Stimulated activated CD4-positive, alpha-beta T cell treated with anti-CD3 and anti-CD28 coated beads, Interleukin-2, amount 100 ng/mL, for 4 hours (primary cell): ENCODE measurements around the gene WNT5A.
"Not testable (repeated sequence)": the region's sequence is repeated elsewhere in the genome, so short reads cannot be mapped to it uniquely, and the experiment has no call there.

ENCODE experiments used
- DNase-seq: peaks from one replicate; pipeline ENCODE4 v3.0.0-alpha.2; 2020; ENCODE audit warnings: low read depth

The WNT5A gene

DNA sequence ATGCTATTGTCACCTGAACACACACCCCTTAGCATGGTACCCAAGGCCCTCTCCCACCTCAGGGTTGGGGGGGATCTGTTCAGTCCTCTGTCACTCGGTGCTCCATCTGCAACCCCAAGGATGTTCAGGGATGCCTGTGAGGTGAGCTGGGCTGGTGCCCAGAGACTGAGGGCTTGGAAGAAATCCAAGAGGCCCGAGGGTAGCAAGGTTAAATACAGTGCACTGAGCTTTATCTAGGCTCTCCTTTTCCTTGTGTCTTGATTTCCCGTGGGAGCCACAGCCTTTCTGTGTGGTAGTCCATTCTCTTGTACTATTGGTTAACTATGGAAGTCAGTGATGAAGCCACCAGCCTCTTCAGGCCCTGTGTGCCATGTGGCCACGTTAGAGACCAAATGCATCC is 18.7 kb upstream of the WNT5A start:
- no peak for DNase-seq

DNA sequence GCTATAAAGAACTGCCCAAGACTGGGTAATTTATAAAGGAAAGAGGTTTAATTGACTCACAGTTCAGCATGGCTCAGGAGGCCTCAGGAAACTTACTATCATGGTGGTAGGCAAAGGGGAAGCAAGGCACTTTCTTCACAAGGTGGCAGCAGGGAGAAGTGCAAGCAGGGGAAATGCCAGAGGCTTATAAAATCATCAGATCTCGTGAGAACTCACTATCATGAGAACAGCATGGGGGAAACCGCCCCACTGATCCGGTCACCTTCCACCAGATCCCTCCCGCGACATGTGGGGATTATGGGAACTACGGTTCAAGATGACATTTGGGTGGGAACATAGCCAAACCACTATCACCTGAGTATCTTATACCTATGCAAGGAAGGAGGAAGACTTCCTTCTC is 18.0 kb upstream of the WNT5A start:
- not testable (repeated sequence) for DNase-seq

DNA sequence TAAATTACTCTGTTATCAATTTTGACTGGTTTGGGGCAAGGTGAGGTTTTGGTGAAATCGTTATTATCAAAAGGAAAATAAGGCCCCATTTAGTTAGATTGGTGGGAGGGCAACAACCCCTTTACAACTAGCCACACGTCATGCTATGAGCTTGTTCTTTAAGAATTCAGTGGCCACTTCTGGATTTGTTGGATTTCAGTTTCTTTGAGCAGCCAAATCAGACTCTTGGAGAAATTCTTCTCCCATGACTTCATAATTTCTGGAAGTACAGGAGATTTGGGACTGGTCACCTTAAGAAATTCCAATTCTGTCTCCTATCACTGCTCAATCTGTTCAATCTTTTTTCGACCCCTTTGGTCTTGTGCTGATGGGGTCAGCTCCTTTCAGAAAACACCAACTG is 14.8 kb upstream of the WNT5A start:
- DNase-seq: no peak

- no peak for DNase-seq
These were observed 13.6 kb upstream of the WNT5A start for GRCh38 chr3:55500555-55501330.

GRCh38 chr3:55498520-55498919 is 11.4 kb upstream of the WNT5A start:
- no peak for DNase-seq

GRCh38 chr3:55497250-55497649 is 10.1 kb upstream of the WNT5A start:
- no peak for DNase-seq

GRCh38 chr3:55494976-55495375 is 7.9 kb upstream of the WNT5A start:
- no peak for DNase-seq

DNA sequence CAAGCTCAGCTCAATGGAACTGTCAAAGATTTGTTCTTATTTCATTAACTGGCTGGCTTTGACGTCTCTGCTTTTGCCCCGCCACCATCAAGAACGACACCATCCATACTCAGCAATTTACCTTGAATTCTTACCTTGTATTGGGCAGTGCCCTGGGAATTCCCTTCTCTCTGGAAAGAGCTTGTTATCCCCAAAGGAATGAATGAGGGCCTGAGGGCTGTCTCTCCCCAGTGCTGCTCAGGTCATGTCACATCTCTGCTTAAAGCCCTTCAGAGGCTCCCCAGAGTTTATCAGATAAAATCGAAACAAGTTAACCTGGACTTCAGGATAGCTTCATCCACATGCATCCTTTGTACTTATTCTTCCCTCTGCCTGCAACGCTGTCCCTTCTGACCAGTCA is 5.9 kb upstream of the WNT5A start:
- DNase-seq: no peak

DNA sequence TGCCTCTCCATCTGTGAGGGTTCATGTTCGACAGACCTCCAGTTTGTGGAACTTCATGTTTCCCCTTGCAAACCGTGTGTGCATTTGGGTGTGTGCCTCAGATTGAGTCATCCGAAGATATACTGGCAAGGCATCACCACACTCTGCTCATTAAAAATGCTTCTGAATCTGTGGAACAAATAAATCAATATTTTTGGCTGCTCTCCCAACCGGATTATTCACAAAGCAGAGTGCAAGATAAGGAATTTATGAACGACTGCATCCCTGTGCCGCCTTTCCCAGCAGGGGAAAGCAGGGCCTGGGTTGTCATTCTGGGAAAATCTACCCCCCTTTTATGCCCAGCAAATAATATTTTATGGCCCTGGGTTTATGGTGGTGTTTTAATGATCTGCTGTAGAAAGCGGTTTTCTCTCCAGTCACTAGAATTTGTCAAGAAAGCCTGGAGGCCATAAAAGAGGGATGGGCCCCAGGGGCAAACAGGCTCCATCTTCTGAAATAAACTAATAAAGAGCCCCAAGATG is 4.2 kb upstream of the WNT5A start:
- no peak for DNase-seq

- no peak for DNase-seq
These were observed 3.3 kb upstream of the WNT5A start for GRCh38 chr3:55490276-55490913.

DNA sequence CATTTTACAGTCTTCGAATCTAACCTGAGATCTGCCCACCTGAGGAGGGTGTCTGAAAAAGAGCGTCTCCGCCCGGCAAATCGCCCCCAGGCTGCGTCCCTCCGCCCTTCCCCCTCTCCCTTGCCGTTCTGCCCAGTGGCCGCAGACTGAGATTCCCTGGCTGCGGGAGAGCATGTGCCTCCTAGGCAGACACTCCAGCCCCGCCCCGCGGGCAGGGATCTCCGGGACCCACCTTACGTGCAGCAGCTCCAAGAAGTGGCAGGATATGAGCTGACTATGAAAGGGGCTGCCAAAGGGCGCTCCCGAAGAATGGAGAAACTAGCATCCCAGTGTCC is 2.7 kb upstream of the WNT5A start:
- no peak for DNase-seq

- no peak for DNase-seq
These were observed 1.4 kb upstream of the WNT5A start for GRCh38 chr3:55488398-55489055.

- DNase-seq: no peak
These were observed 505 bp upstream of the WNT5A start for GRCh38 chr3:55487381-55488241.

GRCh38 chr3:55486101-55486856 is 827 bp downstream of the WNT5A start:
- no peak for DNase-seq

GRCh38 chr3:55484801-55485791 is 2.0 kb downstream of the WNT5A start:
- DNase-seq: no peak

DNA sequence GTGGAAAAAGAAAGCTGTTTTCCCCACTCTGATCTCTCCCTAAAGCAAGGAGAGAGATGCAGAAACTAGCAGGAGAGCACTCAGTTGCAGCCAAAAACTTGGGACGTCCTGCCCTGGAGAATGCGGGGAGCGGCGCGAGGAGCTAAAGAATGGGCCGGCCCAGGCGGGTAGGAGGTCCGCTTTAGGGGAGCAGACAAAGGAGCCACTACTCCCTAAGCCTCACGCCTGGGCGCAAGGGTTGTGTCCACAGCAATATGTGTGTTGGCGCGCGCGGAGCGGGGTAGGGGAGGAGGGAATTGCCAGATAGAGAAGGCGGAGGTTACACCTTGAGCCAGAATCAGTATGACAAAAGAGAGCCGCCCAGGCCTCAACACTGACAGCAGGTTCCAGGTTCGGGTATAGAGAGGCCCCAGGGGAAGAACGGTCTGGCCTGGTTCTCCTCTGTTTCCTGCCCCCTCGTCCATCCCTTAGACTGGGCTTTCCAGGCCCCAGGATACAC is 2.9 kb downstream of the WNT5A start:
- no peak for DNase-seq

DNA sequence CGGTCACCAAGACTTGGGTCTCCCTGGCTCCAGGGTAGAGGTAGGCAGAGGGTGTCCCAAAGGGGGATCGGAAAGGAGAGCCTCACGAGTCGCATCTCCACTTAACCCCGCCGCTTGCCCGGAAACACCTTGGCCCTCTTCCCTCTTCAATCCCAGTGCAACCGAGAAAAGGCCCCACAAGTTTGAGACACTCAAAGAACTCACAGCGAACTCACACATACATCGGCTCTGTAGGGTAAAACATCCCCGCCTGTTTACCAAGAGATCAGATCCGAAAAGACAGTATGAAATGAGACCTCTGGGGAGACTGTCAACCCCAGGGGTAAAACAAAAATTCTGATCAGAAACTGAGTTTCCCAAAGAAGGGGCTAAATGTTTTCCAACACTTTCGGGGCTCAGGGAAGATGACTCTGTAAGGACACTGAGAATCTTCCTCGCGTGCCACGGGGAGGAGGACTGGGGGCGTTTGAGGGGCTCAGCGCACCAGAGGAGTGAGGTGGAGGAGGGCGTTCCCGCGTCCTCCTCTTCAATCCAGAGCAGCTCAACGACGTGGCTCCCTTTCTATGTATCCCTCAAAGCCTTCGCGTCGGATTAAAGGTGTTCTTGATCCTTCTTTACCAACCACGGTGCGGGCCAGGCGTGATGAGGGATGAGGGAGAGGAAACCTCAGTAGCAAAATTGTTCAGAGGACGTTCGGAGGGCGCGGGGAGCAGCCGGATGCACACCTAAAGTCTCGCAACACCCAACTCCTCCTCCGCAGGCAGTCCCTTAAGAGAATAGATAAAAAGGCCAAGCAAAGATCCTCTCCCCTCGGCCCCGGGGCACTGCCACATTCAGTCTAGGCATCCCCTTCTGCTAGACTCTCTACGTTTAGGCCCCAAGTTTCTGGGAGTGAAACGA is 3.7 kb downstream of the WNT5A start:
- DNase-seq: no peak

- DNase-seq: no peak
These were observed 4.5 kb downstream of the WNT5A start for GRCh38 chr3:55482496-55483195.
